Liver (tissue), 9 donors: ENCODE measurements around the gene MUC6. TPM values are rescaled to one million over a fixed set of nuclear protein-coding genes. Genes with fewer than 3 reads are reported as not detected.
A peak's percentile ranks its signal among the peaks of the same experiment; 100 is the strongest.
"Not testable (repeated sequence)": the region's sequence is repeated elsewhere in the genome, so short reads cannot be mapped to it uniquely, and the experiment has no call there.

Source experiments
- DNase-seq: peaks from one replicate; pipeline ENCODE4 v3.0.0-alpha.2; 2017; ENCODE audit warnings: low spot score
- H3K27ac ChIP-seq, 2 donors: one replicate each; pipeline ENCODE4 v1.7.0; 2013; ENCODE audit warnings: inconsistent platforms in 2 of 2, low read length in 2 of 2, control low read depth in 1 of 2, low read depth in 1 of 2, mild to moderate bottlenecking in 1 of 2
- H3K27me3 ChIP-seq, 4 donors: one replicate each; pipeline versions ENCODE4 v1.6.1 to v1.7.0; 2013; ENCODE audit warnings: low read length in 3 of 4, inconsistent platforms in 1 of 4, mild to moderate bottlenecking in 1 of 4, moderate library complexity in 1 of 4; ENCODE audit not compliant: control insufficient read depth in 4 of 4, insufficient read depth in 4 of 4
- H3K36me3 ChIP-seq, 4 donors: one replicate each; pipeline versions ENCODE4 v1.6.1 to v1.7.0; 2013; ENCODE audit warnings: low read length in 3 of 4, mild to moderate bottlenecking in 3 of 4, low read depth in 1 of 4, moderate library complexity in 1 of 4; ENCODE audit not compliant: control insufficient read depth in 4 of 4, insufficient read depth in 3 of 4
- H3K4me1 ChIP-seq, 4 donors: one replicate each; pipeline versions ENCODE4 v1.6.1 to v1.7.0; 2013; ENCODE audit warnings: low read length in 3 of 4, mild to moderate bottlenecking in 3 of 4, moderate library complexity in 1 of 4; ENCODE audit not compliant: control insufficient read depth in 4 of 4, insufficient read depth in 4 of 4
- H3K4me3 ChIP-seq, 3 donors: one replicate each; pipeline versions ENCODE4 v1.6.1 to v1.7.0; 2013; ENCODE audit warnings: low read length in 3 of 3, control low read depth in 1 of 3, low read depth in 1 of 3, mild to moderate bottlenecking in 1 of 3
- H3K9ac ChIP-seq, 2 donors: one replicate each; pipeline ENCODE4 v1.7.0; 2013; ENCODE audit warnings: low read length in 2 of 2, mild to moderate bottlenecking in 2 of 2, moderate library complexity in 2 of 2, control low read depth in 1 of 2, low read depth in 1 of 2
- H3K9me3 ChIP-seq, 4 donors: one replicate each; pipeline versions ENCODE4 v1.6.1 to v1.7.0; 2013; ENCODE audit warnings: low read length in 3 of 4; ENCODE audit not compliant: control insufficient read depth in 4 of 4
- EGR1 ChIP-seq, 2 donors: IDR thresholded peaks; 2 replicates each; pipeline ENCODE4 v1.6.1; 2016 to 2018; ENCODE audit warnings: antibody characterized with exemption in 2 of 2, low read depth in 2 of 2
- FOXA1 ChIP-seq: IDR thresholded peaks from 2 replicates; pipeline ENCODE4 v1.6.1; 2016; ENCODE audit warnings: antibody characterized with exemption
- FOXA2 ChIP-seq: IDR thresholded peaks from 2 replicates; pipeline ENCODE4 v1.6.1; 2016; ENCODE audit warnings: antibody characterized with exemption
- GABPA ChIP-seq, 2 donors: IDR thresholded peaks in 1 of 2; conservative IDR thresholded peaks in 1 of 2; 2 replicates each; pipeline ENCODE4 v1.6.1; 2016; ENCODE audit warnings: antibody characterized with exemption in 2 of 2, mild to moderate bottlenecking in 1 of 2, moderate library complexity in 1 of 2
- HNF4A ChIP-seq, 2 donors: conservative IDR thresholded peaks; 2 replicates each; pipeline ENCODE4 v1.6.1; 2016; ENCODE audit warnings: antibody characterized with exemption in 2 of 2, mild to moderate bottlenecking in 2 of 2
- HNF4G ChIP-seq: IDR thresholded peaks from 2 replicates; pipeline ENCODE4 v1.6.1; 2016; ENCODE audit warnings: antibody characterized with exemption
- NR2F2 ChIP-seq: IDR thresholded peaks from 2 replicates; pipeline ENCODE4 v1.6.1; 2016; ENCODE audit warnings: antibody characterized with exemption
- RAD21 ChIP-seq, 2 donors: IDR thresholded peaks; 2 replicates each; pipeline ENCODE4 v1.6.1; 2016; ENCODE audit warnings: antibody characterized with exemption in 2 of 2, mild to moderate bottlenecking in 2 of 2
- SP1 ChIP-seq: IDR thresholded peaks from 2 replicates; pipeline ENCODE4 v1.6.1; 2018; ENCODE audit warnings: antibody characterized with exemption, mild to moderate bottlenecking
- TAF1 ChIP-seq: conservative IDR thresholded peaks from 2 replicates; pipeline ENCODE4 v1.6.1; 2016; ENCODE audit warnings: antibody characterized with exemption, mild to moderate bottlenecking
- YY1 ChIP-seq: IDR thresholded peaks from 2 replicates; pipeline ENCODE4 v1.6.1; 2016; ENCODE audit warnings: antibody characterized with exemption, mild to moderate bottlenecking
- WGBS: extraction: QIAGEN DNeasy Blood & Tissue Kit; methylation state at CpG from one replicate; pipeline ENCODE4 v1.1.7; 2013; 5-methylcytosine and 5-hydroxymethylcytosine counted together
- polyA plus RNA-seq, 2 donors: library from polyadenylated mRNA; stranded (reverse) in 1 of 2; unstranded in 1 of 2; fragments of 200-250 nt in 1 of 2; fragments of >200 nt in 1 of 2; fragmentation: Nextera tagmentation in 1 of 2; extraction: Ambion mirVana in 1 of 2; gene quantifications; one replicate each; pipeline versions ENCODE4 v1.2.1 to v1.2.3, GENCODE V29; 2013 to 2015
- total RNA-seq, 2 donors: library from RNA; depleted of rRNA; stranded (reverse); fragments of >200 nt; gene quantifications; one replicate each; pipeline ENCODE4 v1.2.3, GENCODE V29; 2014
- TF ChIP-seq, protein P1 (sequence below): IDR thresholded peaks from 2 replicates; pipeline ENCODE4 v1.6.1; 2016; ENCODE audit warnings: antibody characterized with exemption, mild to moderate bottlenecking
- TF ChIP-seq, protein P2 (sequence below): IDR thresholded peaks from 2 replicates; pipeline ENCODE4 v1.6.1; 2016; ENCODE audit warnings: antibody characterized with exemption
- donor health status: healthy.
- donor health status: healthy.
- donor health status: healthy.
- donor health status: healthy.
- donor health status: healthy.

The MUC6 gene
- total and polyA plus RNA-seq, 4 donors: 0.05 to 0.54 (median 0.18) TPM

- H3K9ac ChIP-seq: no peak overlapping the region
- TF ChIP-seq SP1 (no peak), HNF4G (no peak), NR2F2 (no peak), EGR1 (IDR thresholded peaks at IDR 0.05; ENCODE audit: low read depth in 2 of 2) (no peak), YY1 (no peak), GABPA (IDR thresholded peaks at IDR 0.05 in 1 of 2, conservative IDR thresholded peaks at IDR 0.05 in 1 of 2) (no peak)
- TF ChIP-seq, protein P1, sequence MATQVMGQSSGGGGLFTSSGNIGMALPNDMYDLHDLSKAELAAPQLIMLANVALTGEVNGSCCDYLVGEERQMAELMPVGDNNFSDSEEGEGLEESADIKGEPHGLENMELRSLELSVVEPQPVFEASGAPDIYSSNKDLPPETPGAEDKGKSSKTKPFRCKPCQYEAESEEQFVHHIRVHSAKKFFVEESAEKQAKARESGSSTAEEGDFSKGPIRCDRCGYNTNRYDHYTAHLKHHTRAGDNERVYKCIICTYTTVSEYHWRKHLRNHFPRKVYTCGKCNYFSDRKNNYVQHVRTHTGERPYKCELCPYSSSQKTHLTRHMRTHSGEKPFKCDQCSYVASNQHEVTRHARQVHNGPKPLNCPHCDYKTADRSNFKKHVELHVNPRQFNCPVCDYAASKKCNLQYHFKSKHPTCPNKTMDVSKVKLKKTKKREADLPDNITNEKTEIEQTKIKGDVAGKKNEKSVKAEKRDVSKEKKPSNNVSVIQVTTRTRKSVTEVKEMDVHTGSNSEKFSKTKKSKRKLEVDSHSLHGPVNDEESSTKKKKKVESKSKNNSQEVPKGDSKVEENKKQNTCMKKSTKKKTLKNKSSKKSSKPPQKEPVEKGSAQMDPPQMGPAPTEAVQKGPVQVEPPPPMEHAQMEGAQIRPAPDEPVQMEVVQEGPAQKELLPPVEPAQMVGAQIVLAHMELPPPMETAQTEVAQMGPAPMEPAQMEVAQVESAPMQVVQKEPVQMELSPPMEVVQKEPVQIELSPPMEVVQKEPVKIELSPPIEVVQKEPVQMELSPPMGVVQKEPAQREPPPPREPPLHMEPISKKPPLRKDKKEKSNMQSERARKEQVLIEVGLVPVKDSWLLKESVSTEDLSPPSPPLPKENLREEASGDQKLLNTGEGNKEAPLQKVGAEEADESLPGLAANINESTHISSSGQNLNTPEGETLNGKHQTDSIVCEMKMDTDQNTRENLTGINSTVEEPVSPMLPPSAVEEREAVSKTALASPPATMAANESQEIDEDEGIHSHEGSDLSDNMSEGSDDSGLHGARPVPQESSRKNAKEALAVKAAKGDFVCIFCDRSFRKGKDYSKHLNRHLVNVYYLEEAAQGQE: no peak
These were observed 59.9 kb downstream of the MUC6 start for GRCh38 chr11:976431-977160.

DNA sequence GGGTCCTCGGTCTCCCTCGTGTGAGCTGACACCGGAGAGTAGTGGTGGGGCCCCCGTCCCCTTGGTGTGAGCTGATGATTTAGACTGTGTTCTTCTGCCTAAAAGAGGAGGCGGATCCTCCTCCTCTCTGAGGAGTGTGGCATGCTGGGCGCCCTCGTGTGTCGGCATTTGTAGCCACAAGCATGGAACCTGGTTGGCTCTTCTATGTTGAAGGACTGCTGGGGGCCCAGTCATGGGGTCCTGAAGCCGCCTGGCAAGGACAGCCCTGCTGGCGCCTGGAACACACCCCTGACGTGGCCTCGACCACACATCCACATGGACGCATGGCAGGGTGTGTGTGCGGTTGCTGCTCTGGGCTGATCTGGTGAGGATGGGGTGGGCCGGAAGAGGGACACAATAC is 60.7 kb downstream of the MUC6 start:
- H3K27me3 ChIP-seq: no peaks in the 10 kb centered on the region
- H3K4me1 ChIP-seq: no peaks in the 10 kb centered on the region
- TF ChIP-seq HNF4A (conservative IDR thresholded peaks at IDR 0.05) (no peak), FOXA1 (no peak), HNF4G (no peak), YY1 (no peak), FOXA2 (no peak), RAD21 (IDR thresholded peaks at IDR 0.05) (peak in 1 of 2 donors; percentile 45), TAF1 (no peak)
- TF ChIP-seq, protein P1: no peak
- TF ChIP-seq, protein P2, sequence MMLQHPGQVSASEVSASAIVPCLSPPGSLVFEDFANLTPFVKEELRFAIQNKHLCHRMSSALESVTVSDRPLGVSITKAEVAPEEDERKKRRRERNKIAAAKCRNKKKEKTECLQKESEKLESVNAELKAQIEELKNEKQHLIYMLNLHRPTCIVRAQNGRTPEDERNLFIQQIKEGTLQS: no peak
- no peak overlapping the region for H3K4me3 ChIP-seq
- peaks cover 12 to 61% (median 24%) of the 10 kb centered on the region in 4 donors for H3K36me3 ChIP-seq
- no peaks in the 10 kb centered on the region for H3K9me3 ChIP-seq
- H3K27ac ChIP-seq: no peak overlapping the region
- peak; percentile 49 for DNase-seq
- WGBS: 87% methylated on average over 15 of the region's 15 CpGs
- no peak overlapping the region for H3K9ac ChIP-seq

More at GRCh38 chr11:976431-977160, 59.9 kb downstream of the MUC6 start:
- no peaks in the 10 kb centered on the region for H3K9me3 ChIP-seq
- H3K27me3 ChIP-seq: no peaks in the 10 kb centered on the region
- H3K4me3 ChIP-seq: no peak overlapping the region
- no peaks in the 10 kb centered on the region for H3K4me1 ChIP-seq
- DNase-seq: no peak
- 81% methylated on average over 26 of the region's 26 CpGs for WGBS
- H3K27ac ChIP-seq: no peak overlapping the region
- peaks cover 17 to 69% (median 28%) of the 10 kb centered on the region in 4 donors for H3K36me3 ChIP-seq

DNA sequence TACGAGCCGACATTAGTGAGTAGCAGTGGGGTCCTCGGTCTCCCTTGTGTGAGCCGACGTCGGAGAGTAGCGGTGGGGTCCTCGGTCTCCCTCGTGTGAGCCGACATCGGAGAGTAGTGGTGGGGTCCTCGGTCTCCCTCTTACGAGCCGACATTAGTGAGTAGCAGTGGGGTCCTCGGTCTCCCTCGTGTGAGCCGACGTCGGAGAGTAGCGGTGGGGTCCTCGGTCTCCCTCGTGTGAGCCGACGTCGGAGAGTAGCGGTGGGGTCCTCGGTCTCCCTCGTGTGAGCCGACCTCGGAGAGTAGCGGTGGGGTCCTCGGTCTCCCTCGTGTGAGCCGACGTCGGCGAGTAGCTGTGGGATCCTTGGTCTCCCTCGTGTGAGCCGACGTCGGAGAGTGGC is 61.1 kb downstream of the MUC6 start:
- 92% methylated on average over 41 of the region's 41 CpGs for WGBS
- not testable (repeated sequence) for H3K27ac ChIP-seq, H3K4me3 ChIP-seq, DNase-seq, H3K9ac ChIP-seq, H3K9me3 ChIP-seq, H3K27me3 ChIP-seq, H3K4me1 ChIP-seq
- peaks cover 12 to 64% (median 26%) of the 10 kb centered on the region in 4 donors for H3K36me3 ChIP-seq
